ENCODE measurements around the gene TMEM35A.

TMEM35A gene, protein sequence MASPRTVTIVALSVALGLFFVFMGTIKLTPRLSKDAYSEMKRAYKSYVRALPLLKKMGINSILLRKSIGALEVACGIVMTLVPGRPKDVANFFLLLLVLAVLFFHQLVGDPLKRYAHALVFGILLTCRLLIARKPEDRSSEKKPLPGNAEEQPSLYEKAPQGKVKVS

DNA sequence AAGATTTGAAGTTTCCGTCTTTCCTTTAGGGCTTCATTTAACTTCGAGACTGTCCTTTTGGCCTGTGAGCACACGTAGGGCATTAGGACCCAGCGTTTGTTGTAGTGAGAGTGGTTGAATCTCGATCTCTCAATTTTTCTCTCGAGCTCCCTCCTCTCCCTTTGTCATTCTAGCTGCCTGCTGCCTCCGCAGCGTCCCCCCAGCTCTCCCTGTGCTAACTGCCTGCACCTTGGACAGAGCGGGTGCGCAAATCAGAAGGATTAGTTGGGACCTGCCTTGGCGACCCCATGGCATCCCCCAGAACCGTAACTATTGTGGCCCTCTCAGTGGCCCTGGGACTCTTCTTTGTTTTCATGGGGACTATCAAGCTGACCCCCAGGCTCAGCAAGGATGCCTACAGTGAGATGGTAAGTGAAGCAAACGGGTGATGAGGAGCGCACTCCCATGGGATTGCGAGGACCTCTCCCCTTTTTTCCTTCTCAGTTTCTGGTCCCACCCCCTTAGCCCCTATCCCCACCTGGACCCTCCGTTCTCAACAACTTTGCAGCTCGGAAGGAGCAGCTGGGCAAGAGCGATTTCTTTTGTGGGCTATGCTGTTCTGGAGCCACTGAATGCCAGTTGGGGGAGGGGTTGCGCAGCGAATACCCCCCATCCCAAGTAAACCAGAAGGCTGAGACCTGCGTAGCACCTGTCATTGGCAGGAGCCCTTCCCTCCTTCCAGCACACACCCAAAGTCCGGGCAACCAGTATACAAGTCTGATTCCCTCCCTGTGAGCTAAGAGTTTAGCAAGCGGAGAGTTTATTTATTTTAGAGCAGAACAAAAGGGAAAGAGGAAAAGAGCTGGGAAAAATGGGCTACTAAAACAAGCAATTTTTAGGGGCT is at the start of gene TMEM35A:
TSS of gene TMEM35A (plus strand) at position 164 of the 883 bp plus-strand sequence. CDS start at position 288, 124 bp downstream.
- H3K4me3 ChIP-seq (ENCODE audit: insufficient read depth, low read length, poor library complexity, severe bottlenecking), result no peak within 1 kb of the TSS
- no peaks in the 10 kb centered on the region for H3K79me2 ChIP-seq (ENCODE audit: insufficient read depth, low read length)
- TF ChIP-seq EZH2phosphoT487 (conservative IDR thresholded peaks at IDR 0.05; ENCODE audit: low read length), result no peak
- H3K9me3 ChIP-seq (ENCODE audit: insufficient read depth, low read length), result no peaks in the 10 kb centered on the region
- no peaks in the 10 kb centered on the region for H3K36me3 ChIP-seq (ENCODE audit: low read length)
- H3K27me3 ChIP-seq (ENCODE audit: low read length), result no peaks in the 10 kb centered on the region
- H4K20me1 ChIP-seq (ENCODE audit: low read depth, low read length), result no peaks in the 10 kb centered on the region
- no peak within 1 kb of the TSS for H3K9ac ChIP-seq (ENCODE audit: low read length)
- no peak within 1 kb of the TSS for H3K4me2 ChIP-seq (ENCODE audit: low read depth, low read length, poor library complexity, severe bottlenecking)
- H3K9me2 ChIP-seq (replicated peaks; ENCODE audit: insufficient read depth, low read length), result no peaks in the 10 kb centered on the region
- no peak within 1 kb of the TSS for H3K27ac ChIP-seq (ENCODE audit: low read depth, low read length)
- no peaks in the 10 kb centered on the region for H3F3A ChIP-seq (ENCODE audit: insufficient read depth)
- H2AFZ ChIP-seq (ENCODE audit: low read depth, low read length, severe bottlenecking), result no peak within 1 kb of the TSS

DNA sequence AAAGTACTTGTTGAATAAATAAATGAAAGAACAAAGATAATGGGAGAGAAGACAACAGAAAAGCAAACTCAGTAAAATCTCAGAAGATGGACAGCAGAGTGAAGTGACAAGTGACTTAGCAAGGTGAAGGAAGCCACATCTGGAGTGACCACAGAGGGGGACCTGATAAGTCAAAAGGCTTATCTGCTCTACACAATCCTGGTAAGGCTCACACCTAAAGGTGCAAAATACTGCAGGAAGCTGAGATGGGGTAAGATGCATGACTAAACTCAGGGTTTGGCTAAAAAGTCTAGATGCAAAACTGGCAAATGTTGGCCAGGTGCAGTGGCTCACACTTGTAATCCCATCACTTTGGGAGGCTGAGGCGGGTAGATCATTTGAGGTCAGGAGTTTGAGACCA is 49.0 kb upstream of the TMEM35A start:
- H3K27ac ChIP-seq (ENCODE audit: low read depth, low read length), result no peak overlapping the region
- no peaks in the 10 kb centered on the region for H3K9me3 ChIP-seq (ENCODE audit: insufficient read depth, low read length)
- TF ChIP-seq CTCF (IDR thresholded peaks at IDR 0.05; ENCODE audit: insufficient read depth, low read length, poor library complexity, severe bottlenecking) (no peak), EZH2phosphoT487 (conservative IDR thresholded peaks at IDR 0.05; ENCODE audit: low read length) (no peak)
- H4K20me1 ChIP-seq (ENCODE audit: low read depth, low read length), result no peaks in the 10 kb centered on the region
- H3K9me2 ChIP-seq (replicated peaks; ENCODE audit: insufficient read depth, low read length), result no peaks in the 10 kb centered on the region
- no peak overlapping the region for H3K4me2 ChIP-seq (ENCODE audit: low read depth, low read length, poor library complexity, severe bottlenecking)
- H2AFZ ChIP-seq (ENCODE audit: low read depth, low read length, severe bottlenecking), result no peak overlapping the region
- no peak overlapping the region for H3K4me3 ChIP-seq (ENCODE audit: insufficient read depth, low read length, poor library complexity, severe bottlenecking)
- no peaks in the 10 kb centered on the region for H3F3A ChIP-seq (ENCODE audit: insufficient read depth)
- no peaks in the 10 kb centered on the region for H3K79me2 ChIP-seq (ENCODE audit: insufficient read depth, low read length)
- no peaks in the 10 kb centered on the region for H3K36me3 ChIP-seq (ENCODE audit: low read length)
- H3K9ac ChIP-seq (ENCODE audit: low read length), result no peak overlapping the region
- no peaks in the 10 kb centered on the region for H3K27me3 ChIP-seq (ENCODE audit: low read length)

DNA sequence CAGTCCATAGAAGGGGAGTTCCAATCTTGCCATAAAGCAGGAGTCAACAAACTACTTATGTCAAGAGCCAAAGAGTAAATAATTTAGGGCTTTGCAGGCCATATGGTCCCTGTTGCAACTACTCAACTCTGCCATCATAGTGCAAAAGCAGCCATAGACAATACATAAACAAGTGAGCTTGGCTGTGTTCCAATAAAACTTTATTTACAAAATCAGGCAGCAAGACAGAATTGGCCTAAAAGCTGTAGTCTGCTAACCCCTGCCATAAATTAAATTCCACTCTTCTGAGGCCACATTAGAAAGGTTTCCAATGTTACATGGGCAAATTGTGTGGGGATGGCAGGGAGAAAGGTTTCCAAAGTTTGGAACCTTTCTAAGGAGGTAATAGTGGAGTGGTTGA is 41.4 kb upstream of the TMEM35A start:
- no peak overlapping the region for H3K27ac ChIP-seq (ENCODE audit: low read depth, low read length)
- no peaks in the 10 kb centered on the region for H3K9me2 ChIP-seq (replicated peaks; ENCODE audit: insufficient read depth, low read length)
- H4K20me1 ChIP-seq (ENCODE audit: low read depth, low read length), result no peaks in the 10 kb centered on the region
- H3K9me3 ChIP-seq (ENCODE audit: insufficient read depth, low read length), result no peaks in the 10 kb centered on the region
- no peaks in the 10 kb centered on the region for H3K79me2 ChIP-seq (ENCODE audit: insufficient read depth, low read length)
- H2AFZ ChIP-seq (ENCODE audit: low read depth, low read length, severe bottlenecking), result no peak overlapping the region
- no peak overlapping the region for H3K9ac ChIP-seq (ENCODE audit: low read length)
- H3K36me3 ChIP-seq (ENCODE audit: low read length), result no peaks in the 10 kb centered on the region
- no peaks in the 10 kb centered on the region for H3K27me3 ChIP-seq (ENCODE audit: low read length)
- no peak for TF ChIP-seq EZH2phosphoT487 (conservative IDR thresholded peaks at IDR 0.05; ENCODE audit: low read length)
- TF ChIP-seq CTCF (IDR thresholded peaks at IDR 0.05; ENCODE audit: insufficient read depth, low read length, poor library complexity, severe bottlenecking), result no peak
- no peak overlapping the region for H3K4me3 ChIP-seq (ENCODE audit: insufficient read depth, low read length, poor library complexity, severe bottlenecking)
- no peaks in the 10 kb centered on the region for H3F3A ChIP-seq (ENCODE audit: insufficient read depth)
- no peak overlapping the region for H3K4me2 ChIP-seq (ENCODE audit: low read depth, low read length, poor library complexity, severe bottlenecking)

- H3K79me2 ChIP-seq (ENCODE audit: insufficient read depth, low read length), result no peaks in the 10 kb centered on the region
- H4K20me1 ChIP-seq (ENCODE audit: low read depth, low read length), result no peaks in the 10 kb centered on the region
- no peak overlapping the region for H2AFZ ChIP-seq (ENCODE audit: low read depth, low read length, severe bottlenecking)
- H3K4me3 ChIP-seq (ENCODE audit: insufficient read depth, low read length, poor library complexity, severe bottlenecking), result no peak overlapping the region
- H3K36me3 ChIP-seq (ENCODE audit: low read length), result no peaks in the 10 kb centered on the region
- H3K27ac ChIP-seq (ENCODE audit: low read depth, low read length), result no peak overlapping the region
- H3K27me3 ChIP-seq (ENCODE audit: low read length), result no peaks in the 10 kb centered on the region
- TF ChIP-seq EZH2phosphoT487 (conservative IDR thresholded peaks at IDR 0.05; ENCODE audit: low read length), result no peak
- TF ChIP-seq CTCF (IDR thresholded peaks at IDR 0.05; ENCODE audit: insufficient read depth, low read length, poor library complexity, severe bottlenecking), result no peak
- H3K4me2 ChIP-seq (ENCODE audit: low read depth, low read length, poor library complexity, severe bottlenecking), result no peak overlapping the region
- no peaks in the 10 kb centered on the region for H3K9me3 ChIP-seq (ENCODE audit: insufficient read depth, low read length)
- no peaks in the 10 kb centered on the region for H3F3A ChIP-seq (ENCODE audit: insufficient read depth)
- H3K9ac ChIP-seq (ENCODE audit: low read length), result no peak overlapping the region
- no peaks in the 10 kb centered on the region for H3K9me2 ChIP-seq (replicated peaks; ENCODE audit: insufficient read depth, low read length)
These were observed 38.5 kb upstream of the TMEM35A start for GRCh38 chrX:101040197-101040596.
